Measurements from ENCODE around the gene BTBD7.

DNA sequence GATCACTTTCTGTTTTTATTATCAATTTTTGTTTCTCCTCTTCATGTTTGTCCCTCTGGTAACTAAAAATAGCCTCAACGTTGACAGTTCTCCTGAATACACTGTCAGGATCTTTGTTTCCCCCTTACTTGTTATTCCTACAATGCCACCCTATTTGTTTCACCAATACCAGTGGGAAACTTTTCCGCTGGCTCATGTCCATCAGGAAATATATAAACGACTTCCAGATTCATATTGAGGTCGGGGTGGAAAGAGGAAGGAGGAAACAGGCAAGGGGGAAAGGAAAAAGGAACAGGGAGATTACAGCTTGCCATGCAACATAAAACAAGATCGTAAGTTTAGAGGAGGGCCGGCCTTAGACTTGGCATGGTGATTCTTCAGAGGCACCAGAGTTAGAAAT is 61.7 kb downstream of the BTBD7 start:
- TF ChIP-seq, protein P1, sequence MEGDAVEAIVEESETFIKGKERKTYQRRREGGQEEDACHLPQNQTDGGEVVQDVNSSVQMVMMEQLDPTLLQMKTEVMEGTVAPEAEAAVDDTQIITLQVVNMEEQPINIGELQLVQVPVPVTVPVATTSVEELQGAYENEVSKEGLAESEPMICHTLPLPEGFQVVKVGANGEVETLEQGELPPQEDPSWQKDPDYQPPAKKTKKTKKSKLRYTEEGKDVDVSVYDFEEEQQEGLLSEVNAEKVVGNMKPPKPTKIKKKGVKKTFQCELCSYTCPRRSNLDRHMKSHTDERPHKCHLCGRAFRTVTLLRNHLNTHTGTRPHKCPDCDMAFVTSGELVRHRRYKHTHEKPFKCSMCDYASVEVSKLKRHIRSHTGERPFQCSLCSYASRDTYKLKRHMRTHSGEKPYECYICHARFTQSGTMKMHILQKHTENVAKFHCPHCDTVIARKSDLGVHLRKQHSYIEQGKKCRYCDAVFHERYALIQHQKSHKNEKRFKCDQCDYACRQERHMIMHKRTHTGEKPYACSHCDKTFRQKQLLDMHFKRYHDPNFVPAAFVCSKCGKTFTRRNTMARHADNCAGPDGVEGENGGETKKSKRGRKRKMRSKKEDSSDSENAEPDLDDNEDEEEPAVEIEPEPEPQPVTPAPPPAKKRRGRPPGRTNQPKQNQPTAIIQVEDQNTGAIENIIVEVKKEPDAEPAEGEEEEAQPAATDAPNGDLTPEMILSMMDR (IDR thresholded peaks at IDR 0.05; ENCODE audit: low read depth, low read length), result no peak
- TF ChIP-seq MYC (IDR thresholded peaks at IDR 0.05; ENCODE audit: low read depth, low read length) (no peak), POLR2A (IDR thresholded peaks at IDR 0.05; ENCODE audit: extremely low read depth, insufficient read length) (no peak)
- TF ChIP-seq, protein P2, sequence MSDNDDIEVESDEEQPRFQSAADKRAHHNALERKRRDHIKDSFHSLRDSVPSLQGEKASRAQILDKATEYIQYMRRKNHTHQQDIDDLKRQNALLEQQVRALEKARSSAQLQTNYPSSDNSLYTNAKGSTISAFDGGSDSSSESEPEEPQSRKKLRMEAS (IDR thresholded peaks at IDR 0.05; ENCODE audit: low read depth, low read length), result no peak
